ENCODE data around the gene APOL3.

Gene APOL3

GRCh38 chr22:36184433-36185025 lies 24.0 kb upstream of the APOL3 start:
- TF ChIP-seq CTCF (IDR thresholded peaks at IDR 0.05; ENCODE audit: insufficient read depth, low read length, missing control alignments): no peak
- H3K4me3 ChIP-seq (ENCODE audit: low read depth, low read length): no peak overlapping the region
- ChIA-PET POLR2A (no interaction called here), CTCF (interaction anchor here (1.8 to 9.1 kb wide), 5 partner anchors 10 to 302 kb away, joined by 5 to 162 read pairs (median 76); partner anchors contain the start of gene APOL3)
- no peak for DNase-seq (ENCODE audit: low read depth, low spot score)

- ChIA-PET POLR2A (no interaction called here), CTCF (interaction anchor here (0.7 to 9.1 kb wide), 7 partner anchors 11 to 303 kb away, joined by 5 to 162 read pairs (median 24); partner anchors contain the start of gene APOL3)
- TF ChIP-seq CTCF (IDR thresholded peaks at IDR 0.05; ENCODE audit: insufficient read depth, low read length, missing control alignments): no peak
Measured at GRCh38 chr22:36183446-36183845, 22.9 kb upstream of the APOL3 start.

GRCh38 chr22:36182857-36183256 lies 22.3 kb upstream of the APOL3 start:
- TF ChIP-seq CTCF (IDR thresholded peaks at IDR 0.05; ENCODE audit: insufficient read depth, low read length, missing control alignments): no peak
- CTCF ChIA-PET: interaction anchor here (0.7 to 9.1 kb wide), 8 partner anchors 10 to 311 kb away, joined by 3 to 162 read pairs (median 16); partner anchors contain the start of gene APOL3
- POLR2A ChIA-PET: no interaction called here
- DNase-seq (ENCODE audit: low read depth, low spot score): no peak
- no peak overlapping the region for H3K4me3 ChIP-seq (ENCODE audit: low read depth, low read length)

More at GRCh38 chr22:36183446-36183845, 22.9 kb upstream of the APOL3 start:
- H3K4me3 ChIP-seq (ENCODE audit: low read depth, low read length): no peak overlapping the region
- no peak for DNase-seq (ENCODE audit: low read depth, low spot score)

- TF ChIP-seq CTCF (IDR thresholded peaks at IDR 0.05; ENCODE audit: insufficient read depth, low read length, missing control alignments): no peak
- DNase-seq (ENCODE audit: low read depth, low spot score): no peak
- POLR2A ChIA-PET: no interaction called here
- CTCF ChIA-PET: interaction anchor here (0.9 to 9.1 kb wide), 11 partner anchors 9 to 311 kb away, joined by 3 to 162 read pairs (median 7); partner anchors contain the start of genes APOL1 and APOL3
- H3K4me3 ChIP-seq (ENCODE audit: low read depth, low read length): no peak overlapping the region
Measured at GRCh38 chr22:36182056-36182455, 21.5 kb upstream of the APOL3 start.

- H3K4me3 ChIP-seq (ENCODE audit: low read depth, low read length): no peak overlapping the region
- CTCF ChIA-PET: interaction anchor here (0.8 to 9.1 kb wide), 18 partner anchors 8 to 341 kb away, joined by 3 to 162 read pairs (median 6); partner anchors contain the start of genes APOL1 and APOL3
- POLR2A ChIA-PET: no interaction called here
- no peak for TF ChIP-seq CTCF (IDR thresholded peaks at IDR 0.05; ENCODE audit: insufficient read depth, low read length, missing control alignments)
- no peak for DNase-seq (ENCODE audit: low read depth, low spot score)
Measured at GRCh38 chr22:36180928-36181327, 20.4 kb upstream of the APOL3 start.

GRCh38 chr22:36180038-36180880 lies 19.7 kb upstream of the APOL3 start:
- CTCF ChIA-PET: interaction anchor here (0.6 to 9.1 kb wide), 18 partner anchors 7 to 341 kb away, joined by 3 to 162 read pairs (median 4); partner anchors contain the start of genes APOL1 and APOL3
- TF ChIP-seq CTCF (IDR thresholded peaks at IDR 0.05; ENCODE audit: insufficient read depth, low read length, missing control alignments): peak; percentile 81
- no peak overlapping the region for H3K4me3 ChIP-seq (ENCODE audit: low read depth, low read length)
- no peak for DNase-seq (ENCODE audit: low read depth, low spot score)
- POLR2A ChIA-PET: no interaction called here

Measured in AG04449 (cell line).